Tibial artery (tissue), 4 donors: ENCODE results near the gene NPTN.
A peak's percentile ranks its signal among the peaks of the same experiment; 100 is the strongest.

Source experiments
- DNase-seq, 2 donors: peaks; one replicate each; pipeline ENCODE4 v3.0.0-alpha.2; 2019
- H3K27ac ChIP-seq, 2 donors: fragments of 200-600 bp; sonication (generic) in 1 of 2; 1 replicate in 1 of 2; 2 replicates in 1 of 2; pipeline ENCODE4 v1.5.1; 2018 to 2019; ENCODE audit warnings: mild to moderate bottlenecking in 1 of 2
- H3K27me3 ChIP-seq, 2 donors: fragments of 200-600 bp; sonication (generic) in 1 of 2; one replicate each; pipeline versions ENCODE4 v1.5.1 to v1.6.0; 2016 to 2019
- H3K36me3 ChIP-seq, 3 donors: fragments of 200-600 bp; sonication (generic) in 2 of 3; one replicate each; pipeline ENCODE4 v1.5.1; 2016 to 2019; ENCODE audit warnings: mild to moderate bottlenecking in 2 of 3
- H3K4me1 ChIP-seq, 4 donors: fragments of 200-600 bp; sonication (generic) in 2 of 4; 1 replicate in 3 of 4; 2 replicates in 1 of 4; pipeline ENCODE4 v1.5.1; 2016 to 2019
- H3K4me3 ChIP-seq, 2 donors: fragments of 200-600 bp; sonication (generic) in 1 of 2; 1 replicate in 1 of 2; 2 replicates in 1 of 2; pipeline ENCODE4 v1.5.1; 2018 to 2019; ENCODE audit warnings: mild to moderate bottlenecking in 2 of 2
- H3K9me3 ChIP-seq, 3 donors: fragments of 200-600 bp; sonication (generic) in 1 of 3; one replicate each; pipeline ENCODE4 v1.5.1; 2016 to 2019
- intact Hi-C: fragments of 100-400 bp; cut with DNase I; formaldehyde crosslinking; loops from one replicate; pipeline ENCODE4 v1.15.0; 2023; ENCODE audit warnings: low total_unique reads
- TF ChIP-seq, protein P1 (sequence below), 2 experiments: fragments of 200-600 bp in 1 of 2; fragments of 450-650 bp in 1 of 2; IDR thresholded peaks; one replicate each; pipeline ENCODE4 v1.5.1; 2017 to 2019; ENCODE audit warnings: antibody characterized with exemption in 2 of 2, mild to moderate bottlenecking in 1 of 2, moderate library complexity in 1 of 2

Gene NPTN

GRCh38 chr15:73608941-73609340 is 24.2 kb downstream of the NPTN start:
- H3K36me3 ChIP-seq = no peaks in the 10 kb centered on the region
- DNase-seq = no peak
- intact Hi-C loops = no loop called here
- no peaks in the 10 kb centered on the region for H3K27me3 ChIP-seq
- TF ChIP-seq, protein P1, sequence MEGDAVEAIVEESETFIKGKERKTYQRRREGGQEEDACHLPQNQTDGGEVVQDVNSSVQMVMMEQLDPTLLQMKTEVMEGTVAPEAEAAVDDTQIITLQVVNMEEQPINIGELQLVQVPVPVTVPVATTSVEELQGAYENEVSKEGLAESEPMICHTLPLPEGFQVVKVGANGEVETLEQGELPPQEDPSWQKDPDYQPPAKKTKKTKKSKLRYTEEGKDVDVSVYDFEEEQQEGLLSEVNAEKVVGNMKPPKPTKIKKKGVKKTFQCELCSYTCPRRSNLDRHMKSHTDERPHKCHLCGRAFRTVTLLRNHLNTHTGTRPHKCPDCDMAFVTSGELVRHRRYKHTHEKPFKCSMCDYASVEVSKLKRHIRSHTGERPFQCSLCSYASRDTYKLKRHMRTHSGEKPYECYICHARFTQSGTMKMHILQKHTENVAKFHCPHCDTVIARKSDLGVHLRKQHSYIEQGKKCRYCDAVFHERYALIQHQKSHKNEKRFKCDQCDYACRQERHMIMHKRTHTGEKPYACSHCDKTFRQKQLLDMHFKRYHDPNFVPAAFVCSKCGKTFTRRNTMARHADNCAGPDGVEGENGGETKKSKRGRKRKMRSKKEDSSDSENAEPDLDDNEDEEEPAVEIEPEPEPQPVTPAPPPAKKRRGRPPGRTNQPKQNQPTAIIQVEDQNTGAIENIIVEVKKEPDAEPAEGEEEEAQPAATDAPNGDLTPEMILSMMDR (IDR thresholded peaks at IDR 0.05) = no peak
- H3K4me1 ChIP-seq = peaks cover 0 to 85% (median 43%) of the 10 kb centered on the region in 4 donors
- no peaks in the 10 kb centered on the region for H3K9me3 ChIP-seq
- H3K27ac ChIP-seq = no peak overlapping the region
- H3K4me3 ChIP-seq = no peak overlapping the region

GRCh38 chr15:73608475-73608874 is 24.7 kb downstream of the NPTN start:
- Histone ChIP-seq H3K4me3 (no peak overlapping the region), H3K9me3 (no peaks in the 10 kb centered on the region), H3K4me1 (peaks cover 0 to 90% (median 45%) of the 10 kb centered on the region in 4 donors), H3K36me3 (no peaks in the 10 kb centered on the region), H3K27me3 (no peaks in the 10 kb centered on the region), H3K27ac (no peak overlapping the region)
- intact Hi-C loops = no loop called here
- DNase-seq = no peak
- TF ChIP-seq, protein P1 (IDR thresholded peaks at IDR 0.05) = no peak

DNA sequence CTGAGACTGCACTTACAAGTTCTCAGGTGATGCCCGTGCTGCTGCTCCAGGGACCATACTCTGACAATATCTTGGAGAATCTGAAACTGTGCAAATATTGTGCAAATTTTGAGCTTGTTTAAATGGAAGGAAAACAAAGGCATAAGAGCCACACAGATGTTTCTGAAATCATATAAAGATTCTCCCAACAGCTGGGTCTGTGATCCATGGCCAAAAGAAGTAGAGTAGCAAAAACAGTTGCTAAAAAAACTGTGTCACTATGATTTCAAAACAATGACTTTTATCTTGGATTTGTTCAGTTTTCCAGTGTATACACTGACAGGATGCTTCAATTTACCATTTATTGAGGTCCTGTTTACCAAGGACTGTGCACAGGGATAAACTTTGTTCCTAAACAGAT is 25.3 kb downstream of the NPTN start:
- H3K27me3 ChIP-seq = no peaks in the 10 kb centered on the region
- no peak overlapping the region for H3K27ac ChIP-seq
- TF ChIP-seq, protein P1 (IDR thresholded peaks at IDR 0.05) = no peak
- no peak overlapping the region for H3K4me3 ChIP-seq
- no peak for DNase-seq
- intact Hi-C loops = no loop called here
- H3K9me3 ChIP-seq = no peaks in the 10 kb centered on the region
- peaks cover 0 to 91% (median 49%) of the 10 kb centered on the region in 4 donors for H3K4me1 ChIP-seq
- H3K36me3 ChIP-seq = no peaks in the 10 kb centered on the region

GRCh38 chr15:73607405-73607804 is 25.8 kb downstream of the NPTN start:
- Histone ChIP-seq H3K27ac (peak overlapping the region in 1 of 2 donors; percentile 20), H3K27me3 (no peaks in the 10 kb centered on the region), H3K4me1 (peaks cover 0 to 92% (median 52%) of the 10 kb centered on the region in 4 donors), H3K9me3 (no peaks in the 10 kb centered on the region), H3K4me3 (no peak overlapping the region), H3K36me3 (no peaks in the 10 kb centered on the region)
- TF ChIP-seq, protein P1 (IDR thresholded peaks at IDR 0.05) = no peak
- intact Hi-C loops = no loop called here
- DNase-seq = no peak

GRCh38 chr15:73605759-73606436 is 27.3 kb downstream of the NPTN start:
- TF ChIP-seq, protein P1 (IDR thresholded peaks at IDR 0.05) = no peak
- Histone ChIP-seq H3K36me3 (no peaks in the 10 kb centered on the region), H3K4me3 (no peak overlapping the region), H3K9me3 (no peaks in the 10 kb centered on the region), H3K27ac (peak overlapping the region in 1 of 2 donors; percentile 1), H3K4me1 (peaks cover 0 to 99% (median 62%) of the 10 kb centered on the region in 4 donors), H3K27me3 (no peaks in the 10 kb centered on the region)
- DNase-seq = no peak
- intact Hi-C loops = no loop called here
